ENCODE results near the gene KCNJ6. TPM values are rescaled to one million over a fixed set of nuclear protein-coding genes. Genes with fewer than 3 reads are reported as not detected.
A peak's percentile ranks its signal among the peaks of the same experiment; 100 is the strongest.
"Not testable (repeated sequence)": the region's sequence is repeated elsewhere in the genome, so short reads cannot be mapped to it uniquely, and the experiment has no call there.

KCNJ6 gene
- total and polyA plus RNA-seq, 4 donors: 0.16 TPM; not detected in 3

- WGBS, 2 donors: 78 to 83% methylated on average over 4 of the region's 4 CpGs
- Histone ChIP-seq H3K4me1 (ENCODE audit: control insufficient read depth in 1 of 2, insufficient read depth in 2 of 2, low read length in 2 of 2) (no peaks in the 10 kb centered on the region), H3K27me3 (ENCODE audit: control insufficient read depth in 1 of 2, insufficient read depth in 2 of 2, low read length in 1 of 2) (no peaks in the 10 kb centered on the region), H3K9me3 (ENCODE audit: control insufficient read depth, low read length) (no peaks in the 10 kb centered on the region), H3K36me3 (ENCODE audit: control insufficient read depth in 1 of 2, insufficient read depth in 2 of 2, low read length in 1 of 2) (no peaks in the 10 kb centered on the region), H3K4me3 (ENCODE audit: low read length in 2 of 2) (no peak overlapping the region), H3K27ac (ENCODE audit: low read depth in 1 of 2, low read length in 2 of 2) (no peak overlapping the region)
- ATAC-seq (ENCODE audit: low FRiP score) (no peak), DNase-seq (peak in 1 of 2 donors; percentile 62)
- intact Hi-C loops (cut with DNase I): no loop called here
These were observed 23.0 kb upstream of the KCNJ6 start for GRCh38 chr21:37939251-37939650.

DNA sequence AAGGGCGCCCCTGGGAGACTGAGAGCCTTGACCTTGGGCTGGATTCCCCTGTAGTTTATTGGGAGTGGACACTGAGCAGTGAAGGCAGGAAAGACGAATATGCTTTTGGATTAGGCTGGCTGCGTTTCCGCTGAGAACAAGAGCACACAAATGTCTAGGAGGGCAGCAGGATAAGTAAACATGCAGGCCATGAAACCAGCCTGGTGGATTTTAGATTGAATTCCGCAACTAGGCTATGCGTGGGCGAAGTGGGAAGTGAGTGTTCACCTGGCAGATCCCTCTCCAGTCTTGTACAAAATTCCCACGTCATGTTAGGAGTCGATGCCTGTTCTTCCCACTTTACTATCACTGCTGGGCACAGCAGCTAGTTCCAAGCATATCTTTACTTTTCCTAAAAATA lies 21.4 kb upstream of the KCNJ6 start:
- no peak overlapping the region for H3K27ac ChIP-seq (ENCODE audit: low read depth in 1 of 2, low read length in 2 of 2)
- ATAC-seq (ENCODE audit: low FRiP score): no peak
- intact Hi-C loops (cut with DNase I): no loop called here
- no peaks in the 10 kb centered on the region for H3K4me1 ChIP-seq (ENCODE audit: control insufficient read depth in 1 of 2, insufficient read depth in 2 of 2, low read length in 2 of 2)
- no peak overlapping the region for H3K4me3 ChIP-seq (ENCODE audit: low read length in 2 of 2)
- DNase-seq: no peak
- 48 to 59% methylated on average over 9 of the region's 9 CpGs for WGBS, 2 donors
- H3K27me3 ChIP-seq (ENCODE audit: control insufficient read depth in 1 of 2, insufficient read depth in 2 of 2, low read length in 1 of 2): no peaks in the 10 kb centered on the region
- H3K36me3 ChIP-seq (ENCODE audit: control insufficient read depth in 1 of 2, insufficient read depth in 2 of 2, low read length in 1 of 2): no peaks in the 10 kb centered on the region
- H3K9me3 ChIP-seq (ENCODE audit: control insufficient read depth, low read length): peaks cover 4% of the 10 kb centered on the region

GRCh38 chr21:37936010-37936785 lies 19.9 kb upstream of the KCNJ6 start:
- H3K36me3 ChIP-seq (ENCODE audit: control insufficient read depth in 1 of 2, insufficient read depth in 2 of 2, low read length in 1 of 2): no peaks in the 10 kb centered on the region
- peaks cover 4% of the 10 kb centered on the region for H3K9me3 ChIP-seq (ENCODE audit: control insufficient read depth, low read length)
- H3K4me3 ChIP-seq (ENCODE audit: low read length in 2 of 2): no peak overlapping the region
- ATAC-seq (ENCODE audit: low FRiP score): no peak
- intact Hi-C loops (cut with DNase I): no loop called here
- DNase-seq: no peak
- H3K27me3 ChIP-seq (ENCODE audit: control insufficient read depth in 1 of 2, insufficient read depth in 2 of 2, low read length in 1 of 2): no peaks in the 10 kb centered on the region
- no peaks in the 10 kb centered on the region for H3K4me1 ChIP-seq (ENCODE audit: control insufficient read depth in 1 of 2, insufficient read depth in 2 of 2, low read length in 2 of 2)
- 86 to 87% methylated on average over 4 of the region's 4 CpGs for WGBS, 2 donors
- H3K27ac ChIP-seq (ENCODE audit: low read depth in 1 of 2, low read length in 2 of 2): no peak overlapping the region

DNA sequence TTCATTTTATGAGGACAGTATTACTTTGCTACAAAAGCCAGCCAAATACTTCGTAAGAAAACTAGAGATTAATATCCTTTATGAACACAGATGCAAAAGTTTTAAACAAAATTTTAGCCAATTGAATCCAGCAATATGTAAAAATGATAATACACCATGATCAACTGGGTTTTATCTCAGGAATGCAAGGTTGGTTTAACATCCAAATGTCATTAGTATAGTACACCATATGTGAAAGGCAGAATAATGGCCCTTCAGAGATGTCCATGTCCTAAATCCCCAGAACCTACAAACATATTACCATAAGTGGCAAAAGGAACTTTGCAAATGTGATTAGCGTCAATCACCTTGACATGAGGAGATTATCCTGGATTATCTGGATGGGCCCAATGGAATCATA lies 16.7 kb upstream of the KCNJ6 start:
- no peak for DNase-seq
- Histone ChIP-seq H3K4me3 (ENCODE audit: low read length in 2 of 2) (no peak overlapping the region), H3K27me3 (ENCODE audit: control insufficient read depth in 1 of 2, insufficient read depth in 2 of 2, low read length in 1 of 2) (no peaks in the 10 kb centered on the region), H3K4me1 (ENCODE audit: control insufficient read depth in 1 of 2, insufficient read depth in 2 of 2, low read length in 2 of 2) (no peaks in the 10 kb centered on the region), H3K27ac (ENCODE audit: low read depth in 1 of 2, low read length in 2 of 2) (no peak overlapping the region), H3K9me3 (ENCODE audit: control insufficient read depth, low read length) (peaks cover 4% of the 10 kb centered on the region), H3K36me3 (ENCODE audit: control insufficient read depth in 1 of 2, insufficient read depth in 2 of 2, low read length in 1 of 2) (no peaks in the 10 kb centered on the region)
- no peak for ATAC-seq (ENCODE audit: low FRiP score)
- WGBS, 2 donors: 91 to 92% methylated on average over 2 of the region's 2 CpGs
- intact Hi-C loops (cut with DNase I): no loop called here

- Histone ChIP-seq H3K27ac (ENCODE audit: low read depth in 1 of 2, low read length in 2 of 2) (no peak overlapping the region), H3K4me3 (ENCODE audit: low read length in 2 of 2) (no peak overlapping the region), H3K36me3 (ENCODE audit: control insufficient read depth in 1 of 2, insufficient read depth in 2 of 2, low read length in 1 of 2) (no peaks in the 10 kb centered on the region), H3K27me3 (ENCODE audit: control insufficient read depth in 1 of 2, insufficient read depth in 2 of 2, low read length in 1 of 2) (no peaks in the 10 kb centered on the region), H3K9me3 (ENCODE audit: control insufficient read depth, low read length) (peaks cover 2% of the 10 kb centered on the region), H3K4me1 (ENCODE audit: control insufficient read depth in 1 of 2, insufficient read depth in 2 of 2, low read length in 2 of 2) (no peaks in the 10 kb centered on the region)
- intact Hi-C loops (cut with DNase I): no loop called here
- WGBS, 2 donors: 80 to 84% methylated on average over 3 of the region's 3 CpGs
- no peak for ATAC-seq (ENCODE audit: low FRiP score)
- DNase-seq: no peak
These were observed 11.5 kb upstream of the KCNJ6 start for GRCh38 chr21:37927711-37928110.

DNA sequence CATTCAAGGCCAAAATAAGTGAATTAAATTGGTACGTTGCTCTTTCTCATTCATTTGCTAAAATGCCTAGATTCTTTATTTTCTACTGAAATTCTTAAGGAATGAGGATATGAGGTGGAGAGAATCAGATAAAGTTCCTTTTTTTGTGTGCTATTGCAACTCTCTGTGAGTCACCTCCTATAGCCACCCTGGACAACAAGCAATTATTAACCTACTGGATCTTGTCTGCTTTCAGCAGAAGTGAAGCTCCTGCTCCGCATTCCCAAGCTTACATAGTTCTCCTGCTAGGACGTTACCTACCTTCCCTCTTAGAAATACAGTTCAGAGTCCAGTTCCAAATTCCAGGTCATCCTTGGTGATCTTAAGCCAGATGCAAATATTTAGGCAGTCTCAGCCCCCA lies 4.8 kb upstream of the KCNJ6 start:
- ATAC-seq (ENCODE audit: low FRiP score) (no peak), DNase-seq (no peak)
- no peaks in the 10 kb centered on the region for H3K9me3 ChIP-seq (ENCODE audit: control insufficient read depth, low read length)
- H3K27ac ChIP-seq (ENCODE audit: low read depth in 1 of 2, low read length in 2 of 2): no peak overlapping the region
- peaks cover 0 to 2% of the 10 kb centered on the region in 2 donors for H3K27me3 ChIP-seq (ENCODE audit: control insufficient read depth in 1 of 2, insufficient read depth in 2 of 2, low read length in 1 of 2)
- H3K4me1 ChIP-seq (ENCODE audit: control insufficient read depth in 1 of 2, insufficient read depth in 2 of 2, low read length in 2 of 2): no peaks in the 10 kb centered on the region
- no peak overlapping the region for H3K4me3 ChIP-seq (ENCODE audit: low read length in 2 of 2)
- intact Hi-C loops (cut with DNase I): no loop called here
- 70 to 75% methylated on average over 3 of the region's 3 CpGs for WGBS, 2 donors
- H3K36me3 ChIP-seq (ENCODE audit: control insufficient read depth in 1 of 2, insufficient read depth in 2 of 2, low read length in 1 of 2): no peaks in the 10 kb centered on the region

GRCh38 chr21:37920302-37920701 lies 4.0 kb upstream of the KCNJ6 start:
- H3K27ac ChIP-seq (ENCODE audit: low read depth in 1 of 2, low read length in 2 of 2); DNase-seq; H3K4me1 ChIP-seq (ENCODE audit: control insufficient read depth in 1 of 2, insufficient read depth in 2 of 2, low read length in 2 of 2); ATAC-seq (ENCODE audit: low FRiP score); H3K4me3 ChIP-seq (ENCODE audit: low read length in 2 of 2); intact Hi-C loops (cut with DNase I); H3K27me3 ChIP-seq (ENCODE audit: control insufficient read depth in 1 of 2, insufficient read depth in 2 of 2, low read length in 1 of 2); H3K9me3 ChIP-seq (ENCODE audit: control insufficient read depth, low read length); H3K36me3 ChIP-seq (ENCODE audit: control insufficient read depth in 1 of 2, insufficient read depth in 2 of 2, low read length in 1 of 2): not testable (repeated sequence)
- WGBS, 2 donors: 73 to 76% methylated on average over 8 of the region's 8 CpGs

DNA sequence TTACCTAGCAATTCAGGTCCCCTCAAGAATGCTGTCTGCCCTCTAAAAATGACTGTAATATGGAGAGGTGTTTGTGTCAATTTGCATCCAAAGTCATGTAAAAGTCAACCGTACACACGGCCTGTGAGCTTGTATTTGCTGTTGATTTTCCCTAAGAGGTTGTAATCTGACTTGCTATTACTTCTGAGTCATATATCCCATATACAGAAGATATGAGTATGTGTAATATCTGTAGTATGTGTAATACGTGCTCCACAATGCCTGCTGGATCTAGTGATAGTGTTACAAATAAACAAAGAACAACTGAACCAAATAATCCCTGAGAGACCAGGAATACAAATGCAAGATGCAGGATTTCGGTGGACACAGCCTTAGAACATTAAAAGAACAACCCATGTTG lies 1.4 kb upstream of the KCNJ6 start:
- intact Hi-C loops (cut with DNase I): loop anchor here (5.0 to 10.0 kb wide), 2 partner anchors 205 to 437 kb away; no protein-coding TSS in a partner anchor
- DNase-seq: no peak
- Histone ChIP-seq H3K27me3 (ENCODE audit: control insufficient read depth in 1 of 2, insufficient read depth in 2 of 2, low read length in 1 of 2) (peaks cover 0 to 2% of the 10 kb centered on the region in 2 donors), H3K36me3 (ENCODE audit: control insufficient read depth in 1 of 2, insufficient read depth in 2 of 2, low read length in 1 of 2) (no peaks in the 10 kb centered on the region), H3K9me3 (ENCODE audit: control insufficient read depth, low read length) (peaks cover 1% of the 10 kb centered on the region), H3K27ac (ENCODE audit: low read depth in 1 of 2, low read length in 2 of 2) (no peak overlapping the region), H3K4me3 (ENCODE audit: low read length in 2 of 2) (no peak overlapping the region), H3K4me1 (ENCODE audit: control insufficient read depth in 1 of 2, insufficient read depth in 2 of 2, low read length in 2 of 2) (no peaks in the 10 kb centered on the region)
- 57 to 62% methylated on average over 4 of the region's 4 CpGs for WGBS, 2 donors
- no peak for ATAC-seq (ENCODE audit: low FRiP score)

- ATAC-seq (ENCODE audit: low FRiP score): peak; percentile 15
- Histone ChIP-seq H3K4me3 (ENCODE audit: low read length in 2 of 2) (peak overlapping the region in 1 of 2 donors; percentile 11), H3K36me3 (ENCODE audit: control insufficient read depth in 1 of 2, insufficient read depth in 2 of 2, low read length in 1 of 2) (no peaks in the 10 kb centered on the region), H3K27ac (ENCODE audit: low read depth in 1 of 2, low read length in 2 of 2) (no peak overlapping the region), H3K4me1 (ENCODE audit: control insufficient read depth in 1 of 2, insufficient read depth in 2 of 2, low read length in 2 of 2) (no peaks in the 10 kb centered on the region), H3K27me3 (ENCODE audit: control insufficient read depth in 1 of 2, insufficient read depth in 2 of 2, low read length in 1 of 2) (no peaks in the 10 kb centered on the region), H3K9me3 (ENCODE audit: control insufficient read depth, low read length) (peaks cover 1% of the 10 kb centered on the region)
- intact Hi-C loops (cut with DNase I): loop anchor here (5.0 to 10.0 kb wide), 2 partner anchors 204 to 439 kb away; no protein-coding TSS in a partner anchor
- no peak for DNase-seq
- WGBS, 2 donors: 1 to 2% methylated on average over 26 of the region's 26 CpGs
These were observed 332 bp downstream of the KCNJ6 start for GRCh38 chr21:37915941-37916309.

Data from aorta (tissue), 5 donors.